Cerebellar nuclear complex (tissue), 1 donor: ENCODE data around the gene CLASP1.
A peak's percentile ranks its signal among the peaks of the same experiment; 100 is the strongest.
"Not testable (repeated sequence)": the region's sequence is repeated elsewhere in the genome, so short reads cannot be mapped to it uniquely, and the experiment has no call there.

ENCODE experiments used
- DNase-seq, 2 experiments: peaks; one replicate each; lab custom pipeline; 2025; lab: John Stamatoyannopoulos, UW

The CLASP1 gene

DNA sequence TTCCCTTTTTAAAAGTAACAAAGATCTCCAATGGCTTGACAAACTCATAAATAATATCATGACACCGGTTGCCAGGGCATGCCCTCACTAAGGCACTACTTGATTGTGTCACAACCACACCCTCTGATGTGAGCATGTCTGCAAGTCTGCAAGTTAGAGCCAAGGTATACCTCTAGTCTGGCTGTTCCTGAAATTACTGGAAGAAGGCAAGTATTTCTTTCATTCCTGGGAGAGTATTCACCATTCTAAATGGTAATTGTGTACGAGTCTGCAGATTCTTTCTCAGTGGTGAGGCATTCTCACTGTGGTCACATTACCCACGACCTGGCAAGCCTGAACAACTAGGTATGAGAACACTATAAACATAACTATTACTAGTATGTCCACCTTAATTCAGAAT lies 144.3 kb downstream of the CLASP1 start:
- no peak for DNase-seq

GRCh38 chr2:121504316-121504715 lies 144.9 kb downstream of the CLASP1 start:
- no peak for DNase-seq

DNA sequence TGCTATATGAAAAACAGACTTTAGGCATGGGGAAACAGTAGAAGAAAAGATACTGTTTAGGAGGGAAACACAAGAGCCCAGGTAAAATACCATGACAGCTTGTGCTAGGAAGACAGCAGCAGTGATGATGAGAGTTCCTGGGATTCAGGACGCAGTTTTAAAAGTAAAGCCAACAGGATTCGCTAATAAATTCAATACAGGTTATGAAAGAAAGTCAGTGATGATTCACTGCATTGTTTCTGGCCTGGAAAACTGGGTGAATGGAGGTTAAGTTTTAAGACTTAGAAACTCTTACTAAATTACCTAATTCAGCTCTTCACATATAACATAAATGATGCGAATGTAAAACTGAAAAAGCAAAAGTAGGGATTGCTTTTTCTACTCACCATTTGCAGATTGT lies 146.5 kb downstream of the CLASP1 start:
- DNase-seq, result no peak

DNA sequence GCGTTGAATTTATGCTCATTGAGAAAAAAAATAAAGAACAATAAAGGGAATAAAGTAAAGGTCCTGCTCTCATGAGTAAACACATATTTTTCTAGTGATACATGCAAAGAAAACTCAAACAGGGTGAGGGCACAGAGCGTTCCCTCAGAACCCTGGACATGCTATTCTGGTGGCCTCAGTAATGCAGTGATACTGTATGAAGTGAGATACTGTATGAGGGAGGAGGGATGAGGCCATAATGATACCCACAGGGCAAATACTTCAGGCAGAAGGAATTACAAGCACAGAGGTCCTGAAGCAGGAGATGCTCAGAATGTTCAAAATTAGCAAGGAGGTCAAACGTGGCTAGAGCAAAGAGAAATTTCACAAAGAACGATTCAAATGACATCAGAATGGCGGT lies 147.0 kb downstream of the CLASP1 start:
- no peak for DNase-seq

DNA sequence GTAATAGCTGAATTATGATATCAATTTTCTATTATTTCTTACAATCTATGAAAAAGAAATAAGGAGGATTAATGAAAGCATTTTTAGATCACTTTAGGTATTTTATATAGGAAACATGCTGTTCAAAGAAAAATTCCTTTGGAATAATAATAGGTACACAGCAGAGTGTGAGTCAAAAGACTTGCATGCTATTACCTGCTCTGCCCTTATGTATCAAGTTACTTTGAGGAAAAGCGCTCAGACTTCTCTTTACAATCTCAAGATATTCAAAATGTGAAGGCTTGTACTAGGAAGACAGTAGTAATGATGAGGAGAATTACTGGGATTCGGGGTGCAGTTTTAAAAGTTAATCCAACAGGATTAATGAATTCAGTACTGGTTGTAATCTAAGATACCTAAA lies 147.7 kb downstream of the CLASP1 start:
- no peak for DNase-seq

GRCh38 chr2:121501031-121501430 lies 148.2 kb downstream of the CLASP1 start:
- no peak for DNase-seq

DNA sequence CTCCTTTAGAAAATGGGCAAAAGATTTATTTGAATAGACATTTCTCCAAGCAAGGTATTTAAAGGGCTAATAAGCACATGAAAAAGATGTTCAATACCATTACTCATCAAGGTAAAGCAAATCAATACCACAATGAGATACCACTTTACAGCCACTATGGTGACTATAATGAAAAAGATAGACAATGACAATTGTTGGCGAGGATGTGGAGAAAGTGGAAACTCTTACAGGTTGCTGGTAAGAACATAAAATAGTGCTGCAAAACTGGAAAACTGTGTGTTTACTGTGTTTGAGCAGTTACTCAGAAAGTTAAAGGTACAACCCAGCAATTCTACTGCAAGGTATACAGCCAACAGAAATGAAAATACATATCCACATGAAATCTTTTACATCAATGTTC lies 150.5 kb downstream of the CLASP1 start:
- DNase-seq, result no peak

GRCh38 chr2:121492409-121492808 lies 156.9 kb downstream of the CLASP1 start:
- no peak for DNase-seq

DNA sequence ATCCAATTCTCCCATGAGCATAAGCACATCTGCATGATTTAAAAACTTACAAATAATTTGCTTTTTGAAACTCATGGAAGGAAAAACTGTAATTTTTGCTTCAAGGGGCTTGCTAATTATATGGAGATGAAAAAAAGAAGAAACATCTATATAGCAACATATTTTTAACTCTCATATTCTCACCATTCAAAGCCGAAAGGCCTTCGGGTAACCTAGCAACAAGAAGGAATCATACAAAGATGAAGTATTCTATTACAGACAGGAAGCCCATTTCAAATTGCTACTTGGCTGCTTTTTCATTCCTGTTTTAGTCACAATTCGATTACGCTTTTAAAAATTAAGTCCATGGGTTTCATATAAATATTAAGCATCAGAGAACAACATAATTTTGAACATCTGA lies 157.7 kb downstream of the CLASP1 start:
- DNase-seq, result no peak

- DNase-seq, result no peak
Observed at GRCh38 chr2:121490584-121491133, 158.6 kb downstream of the CLASP1 start.

GRCh38 chr2:121489911-121490583 lies 159.2 kb downstream of the CLASP1 start:
- DNase-seq, result peak in 1 of 2 experiments; percentile 28

- peak; percentile 78 to 90 for DNase-seq
Observed at GRCh38 chr2:121489284-121489683, 160.0 kb downstream of the CLASP1 start.

GRCh38 chr2:121486191-121486790 lies 163.0 kb downstream of the CLASP1 start:
- no peak for DNase-seq

- no peak for DNase-seq
Observed at GRCh38 chr2:121485039-121485438, 164.2 kb downstream of the CLASP1 start.

- DNase-seq, result no peak
Observed at GRCh38 chr2:121483846-121484245, 165.4 kb downstream of the CLASP1 start.

GRCh38 chr2:121483021-121483420 lies 166.2 kb downstream of the CLASP1 start:
- no peak for DNase-seq

- DNase-seq, result no peak
Observed at GRCh38 chr2:121480826-121481225, 168.4 kb downstream of the CLASP1 start.

- peak in 1 of 2 experiments; percentile 63 for DNase-seq
Observed at GRCh38 chr2:121479882-121480522, 169.3 kb downstream of the CLASP1 start.

GRCh38 chr2:121478996-121479745 lies 170.1 kb downstream of the CLASP1 start:
- DNase-seq, result no peak

GRCh38 chr2:121478358-121478995 lies 170.8 kb downstream of the CLASP1 start:
- DNase-seq, result not testable (repeated sequence)

- DNase-seq, result no peak
Observed at GRCh38 chr2:121476684-121477083, 172.6 kb downstream of the CLASP1 start.
